Ovary (tissue), 9 donors: ENCODE data around the gene PTMS. TPM values are rescaled to one million over a fixed set of nuclear protein-coding genes. Genes with fewer than 3 reads are reported as not detected.

ENCODE experiments used
- DNase-seq, 5 donors: peaks; one replicate each; pipeline ENCODE4 v3.0.0-alpha.2; 2019 to 2020
- H3K27ac ChIP-seq, 2 donors: fragments of 200-600 bp; one replicate each; pipeline versions ENCODE4 v1.5.1 to v1.8.0; 2019 to 2022
- H3K27me3 ChIP-seq: fragments of 200-600 bp; one replicate; pipeline ENCODE4 v1.8.0; 2022
- H3K36me3 ChIP-seq: fragments of 200-600 bp; sonication (generic); one replicate; pipeline ENCODE4 v1.5.1; 2019
- H3K4me1 ChIP-seq: one replicate; pipeline ENCODE4 v1.8.1; 2013; ENCODE audit warnings: mild to moderate bottlenecking, moderate library complexity; ENCODE audit not compliant: insufficient read depth
- H3K4me3 ChIP-seq: fragments of 200-600 bp; sonication (generic); one replicate; pipeline ENCODE4 v1.5.1; 2017
- H3K9me3 ChIP-seq, 2 donors: fragments of 200-600 bp in 1 of 2; sonication (generic) in 1 of 2; one replicate each; pipeline versions ENCODE4 v1.5.1 to v1.8.1; 2013 to 2019; ENCODE audit warnings: mild to moderate bottlenecking in 1 of 2, moderate library complexity in 1 of 2
- CTCF ChIP-seq, 3 donors: fragments of 450-650 bp in 2 of 3; fragments of 200-600 bp in 1 of 3; IDR thresholded peaks; one replicate each; pipeline versions ENCODE4 v1.5.1 to v1.8.0; 2016 to 2022; ENCODE audit warnings: antibody characterized with exemption in 3 of 3, mild to moderate bottlenecking in 1 of 3
- EP300 ChIP-seq: sonication (generic); formaldehyde crosslinking; IDR thresholded peaks from one replicate; pipeline ENCODE4 v1.6.1; 2017; ENCODE audit warnings: antibody characterized with exemption
- POLR2A ChIP-seq: fragments of 450-650 bp; IDR thresholded peaks from one replicate; pipeline ENCODE4 v1.6.1; 2017; ENCODE audit warnings: antibody characterized with exemption, mild to moderate bottlenecking, moderate library complexity
- WGBS, 3 donors: extraction: QIAGEN DNeasy Blood & Tissue Kit in 1 of 3; methylation state at CpG; one replicate each; pipeline versions ENCODE4 v1.1.5 to v1.1.7; 2013 to 2017; 5-methylcytosine and 5-hydroxymethylcytosine counted together
- intact Hi-C, 4 donors: fragments of 100-400 bp; cut with DNase I; formaldehyde crosslinking; loops; one replicate each; pipeline versions ENCODE4 v1.11.0 to v1.15.1; 2022 to 2023
- polyA plus RNA-seq, 2 donors: library from polyadenylated mRNA; stranded (reverse); fragments of 200-250 nt in 1 of 2; fragments of 350-450 nt in 1 of 2; fragmentation: Illumina TruSeq in 1 of 2; extraction: RNeasy Lipid Tissue Mini Kit (QIAGEN cat#74804) in 1 of 2; gene quantifications; one replicate each; pipeline ENCODE4 v1.2.3, GENCODE V29; 2013 to 2014
- total RNA-seq, 7 donors: library from RNA; depleted of rRNA in 2 of 7; stranded (reverse); fragments of >200 nt in 2 of 7; fragmentation: NEBNext Ultra II Directional in 3 of 7; extraction: Animal tissue kit (Norgen Biotek cat#: 25700) in 3 of 7; gene quantifications; one replicate each; pipeline versions ENCODE4 v1.1.0 to v1.2.4, GENCODE V29; 2016 to 2023
- donor health status: DM: no; HTN: no; CAD: no; lungs with moderate emphysema.
- donor health status: DM: no; HTN: no; CAD: no.
- donor health status: Bipolar disorder and iron deficiency.
- donor health status: DM: yes; HTN: yes; CAD: no.
- donor health status: DM: no; HTN: no; CAD: no.
- donor health status: DM: yes; HTN: yes; CAD: no.

Gene PTMS
- total and polyA plus RNA-seq, 9 donors = 100 to 1,013 (median 576) TPM

DNA sequence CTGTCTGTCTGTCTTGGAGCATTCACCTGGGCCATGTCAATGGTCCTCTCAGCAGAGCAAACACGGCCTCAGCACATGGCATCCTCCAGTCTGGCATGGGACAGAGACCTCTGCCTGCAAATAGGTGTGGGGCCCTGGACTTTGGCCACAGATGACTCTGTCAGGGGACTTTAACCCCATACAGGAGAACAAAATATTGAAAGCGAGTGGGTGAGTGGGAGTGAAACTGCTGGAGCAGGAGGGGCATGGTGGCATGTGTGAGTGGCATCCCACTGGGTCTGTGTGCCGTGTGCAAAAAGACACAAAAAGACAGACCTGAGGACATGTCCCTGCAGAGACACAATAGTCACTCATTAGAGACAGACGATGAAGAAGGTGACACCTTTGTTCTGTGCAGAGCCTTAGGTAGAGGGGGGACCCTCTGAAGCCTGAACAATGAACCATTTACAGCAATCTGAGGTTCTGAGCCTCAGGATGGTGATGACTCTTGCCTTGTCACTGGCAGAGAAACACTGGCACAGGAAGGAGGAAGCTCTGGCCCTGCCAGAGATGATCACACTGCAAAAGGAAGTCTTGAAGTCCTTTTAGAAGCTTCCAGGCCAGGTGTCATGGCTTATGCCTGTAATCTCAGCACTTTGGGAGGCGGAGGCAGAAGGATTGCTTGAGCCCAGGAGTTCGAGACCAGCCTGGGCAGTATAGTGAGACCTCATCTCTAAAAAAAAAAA lies 13.7 kb downstream of the PTMS start:
- H3K27me3 ChIP-seq = no peaks in the 10 kb centered on the region
- DNase-seq = no peak
- no peaks in the 10 kb centered on the region for H3K36me3 ChIP-seq
- no peaks in the 10 kb centered on the region for H3K9me3 ChIP-seq
- H3K4me3 ChIP-seq = no peak overlapping the region
- peak overlapping the region in 1 of 2 donors; percentile 87 for H3K27ac ChIP-seq
- intact Hi-C loops = loop anchor here (5.0 to 10.0 kb wide), 7 partner anchors 33 to 225 kb away; partner anchors contain the start of genes GPR162 (in 1 of the 4) and IFFO1 (in 1 of the 4)
- TF ChIP-seq CTCF (IDR thresholded peaks at IDR 0.05) (no peak), POLR2A (no peak), EP300 (no peak)
- WGBS, 3 donors = 84 to 89% (median 86%) methylated on average over 6 of the region's 6 CpGs
- H3K4me1 ChIP-seq = peaks cover 2% of the 10 kb centered on the region

- no peaks in the 10 kb centered on the region for H3K36me3 ChIP-seq
- intact Hi-C loops = loop anchor here in 2 of 4 donors (5.0 to 10.0 kb wide), 4 partner anchors 33 to 156 kb away; partner anchors contain the start of gene GPR162 (in 1 of the 2)
These were observed 14.4 kb downstream of the PTMS start for GRCh38 chr12:6780573-6780972.

GRCh38 chr12:6782119-6782518 lies 16.0 kb downstream of the PTMS start:
- TF ChIP-seq EP300 (no peak), CTCF (IDR thresholded peaks at IDR 0.05) (no peak), POLR2A (no peak)
- DNase-seq = no peak
- Histone ChIP-seq H3K4me1 (peaks cover 2% of the 10 kb centered on the region), H3K36me3 (no peaks in the 10 kb centered on the region), H3K27ac (no peak overlapping the region), H3K9me3 (no peaks in the 10 kb centered on the region), H3K4me3 (no peak overlapping the region), H3K27me3 (no peaks in the 10 kb centered on the region)
- intact Hi-C loops = loop anchor here in 2 of 4 donors (5.0 to 10.0 kb wide), 4 partner anchors 35 to 157 kb away; partner anchors contain the start of gene GPR162 (in 1 of the 2)
- 43 to 52% (median 44%) methylated on average over 6 of the region's 6 CpGs for WGBS, 3 donors

More at GRCh38 chr12:6780573-6780972, 14.4 kb downstream of the PTMS start:
- DNase-seq = no peak
- H3K9me3 ChIP-seq = no peaks in the 10 kb centered on the region
- peaks cover 2% of the 10 kb centered on the region for H3K4me1 ChIP-seq
- H3K27me3 ChIP-seq = no peaks in the 10 kb centered on the region
- WGBS, 3 donors = 86 to 91% (median 90%) methylated on average over 6 of the region's 6 CpGs
- peak overlapping the region in 1 of 2 donors; percentile 87 for H3K27ac ChIP-seq
- no peak for TF ChIP-seq CTCF (IDR thresholded peaks at IDR 0.05)
- TF ChIP-seq POLR2A = no peak
- no peak for TF ChIP-seq EP300
- no peak overlapping the region for H3K4me3 ChIP-seq

DNA sequence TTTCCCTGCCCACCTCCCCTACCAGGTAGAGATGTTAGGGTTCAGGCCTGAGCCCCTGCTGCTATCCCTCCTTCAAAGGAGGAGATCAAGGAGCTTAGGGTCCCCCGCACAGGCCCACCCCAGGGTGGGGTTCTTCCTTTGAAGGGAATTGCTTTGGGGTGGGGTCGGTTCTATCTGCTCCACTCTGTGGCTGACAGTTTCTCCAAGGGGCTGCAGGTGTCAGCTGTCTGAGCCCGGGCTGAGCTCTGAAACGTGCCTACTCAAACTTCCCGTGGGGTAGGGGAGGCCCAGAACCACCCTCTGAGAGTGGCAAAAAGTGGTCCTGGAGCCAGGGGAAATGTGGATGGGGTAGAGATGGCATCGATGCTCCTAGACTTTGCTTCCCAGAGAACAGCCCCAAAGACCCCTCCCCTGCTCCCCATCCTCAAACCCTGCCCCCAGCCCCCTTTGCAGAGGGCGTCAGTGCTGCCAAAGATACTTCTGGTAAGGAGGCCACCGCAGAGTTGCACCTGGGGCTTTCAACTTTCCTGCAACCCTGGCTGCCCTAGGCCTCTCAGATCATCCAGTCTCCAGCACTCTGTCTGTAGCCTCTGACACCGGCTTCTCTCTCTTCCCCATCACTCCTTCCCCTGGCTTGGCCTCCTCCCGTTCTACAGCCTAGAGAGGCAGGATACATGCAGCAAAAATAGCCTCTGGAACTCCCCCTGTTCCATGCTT lies 16.8 kb downstream of the PTMS start:
- H3K4me1 ChIP-seq = no peaks in the 10 kb centered on the region
- no peaks in the 10 kb centered on the region for H3K9me3 ChIP-seq
- no peak overlapping the region for H3K27ac ChIP-seq
- no peak for DNase-seq
- H3K4me3 ChIP-seq = no peak overlapping the region
- intact Hi-C loops = loop anchor here in 2 of 4 donors (5.0 to 10.0 kb wide), 4 partner anchors 36 to 158 kb away; partner anchors contain the start of gene GPR162 (in 1 of the 2)
- WGBS, 3 donors = 71 to 85% (median 75%) methylated on average over 10 of the region's 10 CpGs
- H3K36me3 ChIP-seq = no peaks in the 10 kb centered on the region
- TF ChIP-seq CTCF (IDR thresholded peaks at IDR 0.05) (no peak), POLR2A (no peak), EP300 (no peak)
- H3K27me3 ChIP-seq = no peaks in the 10 kb centered on the region
